Parathyroid adenoma (tissue), 2 donors: ENCODE data around the gene ZNF775.

Experiments used
- H2AFZ ChIP-seq: fragments of 300-600 bp; sonication (generic); one replicate; pipeline ENCODE4 v1.7.0; 2017; ENCODE audit warnings: antibody characterized with exemption, mild to moderate bottlenecking
- H3K27ac ChIP-seq: fragments of 300-600 bp; sonication (generic); one replicate; pipeline ENCODE4 v1.7.0; 2017
- H3K27me3 ChIP-seq: fragments of 300-600 bp; sonication (generic); one replicate; pipeline ENCODE4 v1.7.0; 2017; ENCODE audit warnings: low read length; ENCODE audit not compliant: control insufficient read depth, insufficient read depth
- H3K36me3 ChIP-seq: fragments of 300-600 bp; sonication (generic); one replicate; pipeline ENCODE4 v1.7.0; 2017; ENCODE audit warnings: low read length; ENCODE audit not compliant: control insufficient read depth, insufficient read depth
- H3K4me1 ChIP-seq: fragments of 300-600 bp; sonication (generic); one replicate; pipeline ENCODE4 v1.7.0; 2017; ENCODE audit warnings: control low read depth
- H3K4me2 ChIP-seq: fragments of 300-600 bp; sonication (generic); one replicate; pipeline ENCODE4 v1.7.0; 2017; ENCODE audit warnings: low read length
- H3K4me3 ChIP-seq: fragments of 300-600 bp; sonication (generic); one replicate; pipeline ENCODE4 v1.7.0; 2017; ENCODE audit warnings: low read depth, low read length
- H3K79me2 ChIP-seq: fragments of 300-600 bp; sonication (generic); one replicate; pipeline ENCODE4 v1.7.0; 2017; ENCODE audit warnings: control low read depth
- H3K9ac ChIP-seq: fragments of 300-600 bp; sonication (generic); one replicate; pipeline ENCODE4 v1.7.0; 2017; ENCODE audit warnings: mild to moderate bottlenecking
- H3K9me3 ChIP-seq: fragments of 300-600 bp; sonication (generic); one replicate; pipeline ENCODE4 v1.7.0; 2017; ENCODE audit warnings: low read length; ENCODE audit not compliant: control insufficient read depth
- CTCF ChIP-seq: fragments of 300-600 bp; sonication (generic); IDR thresholded peaks from one replicate; pipeline ENCODE4 v1.7.0; 2017; ENCODE audit warnings: antibody characterized with exemption, mild to moderate bottlenecking
- donor health status: primary hyperparathyroidism.

ZNF775 gene

GRCh38 chr7:150378853-150379440 is at the start of gene ZNF775:
Gene ZNF775 (plus strand): TSS chr7:150379330. CDS start chr7:150388471, 9,141 bp downstream.
- H3K4me2 ChIP-seq, result peak within 1 kb of the TSS; percentile 99
- H3K79me2 ChIP-seq, result no peaks in the 10 kb centered on the region
- H3K9me3 ChIP-seq, result no peaks in the 10 kb centered on the region
- H3K4me3 ChIP-seq, result peak within 1 kb of the TSS; percentile 90
- no peaks in the 10 kb centered on the region for H3K36me3 ChIP-seq
- no peaks in the 10 kb centered on the region for H3K4me1 ChIP-seq
- peak within 1 kb of the TSS; percentile 93 for H3K27ac ChIP-seq
- peak; percentile 5 for TF ChIP-seq CTCF
- peak within 1 kb of the TSS; percentile 91 for H3K9ac ChIP-seq
- H2AFZ ChIP-seq, result peak within 1 kb of the TSS; percentile 80
- no peaks in the 10 kb centered on the region for H3K27me3 ChIP-seq

- TF ChIP-seq CTCF, result no peak
- no peak overlapping the region for H3K9ac ChIP-seq
- H3K27me3 ChIP-seq, result no peaks in the 10 kb centered on the region
- H3K4me1 ChIP-seq, result peaks cover 8% of the 10 kb centered on the region
- no peaks in the 10 kb centered on the region for H3K36me3 ChIP-seq
- H3K27ac ChIP-seq, result no peak overlapping the region
- H3K4me2 ChIP-seq, result no peak overlapping the region
- no peaks in the 10 kb centered on the region for H3K9me3 ChIP-seq
- peaks cover 4% of the 10 kb centered on the region for H3K79me2 ChIP-seq
- H3K4me3 ChIP-seq, result no peak overlapping the region
- no peak overlapping the region for H2AFZ ChIP-seq
Observed at GRCh38 chr7:150329331-150330120, 49.6 kb upstream of the ZNF775 start.

- H3K27ac ChIP-seq, result no peak overlapping the region
Observed at GRCh38 chr7:150330211-150330885, 48.8 kb upstream of the ZNF775 start.

GRCh38 chr7:150332852-150333635 is 46.1 kb upstream of the ZNF775 start:
- no peak for TF ChIP-seq CTCF
- Histone ChIP-seq H2AFZ (no peak overlapping the region), H3K9me3 (no peaks in the 10 kb centered on the region), H3K27ac (no peak overlapping the region), H3K27me3 (no peaks in the 10 kb centered on the region), H3K4me3 (no peak overlapping the region), H3K79me2 (no peaks in the 10 kb centered on the region), H3K9ac (no peak overlapping the region), H3K4me2 (no peak overlapping the region), H3K36me3 (no peaks in the 10 kb centered on the region), H3K4me1 (peaks cover 4% of the 10 kb centered on the region)

More at GRCh38 chr7:150330211-150330885, 48.8 kb upstream of the ZNF775 start:
- no peak overlapping the region for H3K4me2 ChIP-seq
- no peak overlapping the region for H3K4me3 ChIP-seq
- H3K36me3 ChIP-seq, result no peaks in the 10 kb centered on the region
- TF ChIP-seq CTCF, result no peak
- H3K79me2 ChIP-seq, result peaks cover 4% of the 10 kb centered on the region
- no peaks in the 10 kb centered on the region for H3K9me3 ChIP-seq
- H3K9ac ChIP-seq, result no peak overlapping the region
- no peak overlapping the region for H2AFZ ChIP-seq
- no peaks in the 10 kb centered on the region for H3K27me3 ChIP-seq
- H3K4me1 ChIP-seq, result no peaks in the 10 kb centered on the region
